ENCODE results near the gene ATG5.

ATG5 gene

DNA sequence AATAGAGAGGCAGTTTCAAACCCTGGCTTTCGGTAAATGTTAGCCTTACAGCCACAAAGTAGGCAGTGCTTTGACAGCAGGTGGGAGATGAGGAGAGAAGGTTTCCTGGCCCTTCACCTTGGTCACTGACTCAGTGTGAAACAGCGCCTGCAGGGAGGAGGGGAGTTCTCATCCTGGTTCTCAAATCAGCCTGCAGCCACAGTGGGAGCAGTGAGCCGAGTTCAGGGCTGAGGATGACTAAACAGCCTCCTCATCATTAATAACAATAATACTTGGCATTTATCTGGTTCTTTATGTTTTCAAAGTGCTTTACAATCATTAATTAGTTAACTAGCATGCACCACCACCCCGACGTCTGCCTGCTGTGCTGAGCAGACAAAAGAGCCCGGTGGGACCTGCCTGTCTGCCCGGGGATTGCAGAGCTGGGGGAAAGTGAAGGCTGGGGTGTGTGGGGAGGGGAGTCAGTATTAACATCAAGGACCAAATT is 179.8 kb downstream of the ATG5 start:
- Histone ChIP-seq H3K4me3 (ENCODE audit: low read length) (no peak overlapping the region; the same call in 1 of the 2 replicates), H3K9me3 (ENCODE audit: insufficient read depth, low read depth, low read length) (no peaks in the 10 kb centered on the region), H3K9ac (ENCODE audit: low read depth, low read length) (no peak overlapping the region), H3K36me3 (ENCODE audit: insufficient read depth, low read depth, low read length) (no peaks in the 10 kb centered on the region), H3K27me3 (ENCODE audit: insufficient read depth, low read length) (no peaks in the 10 kb centered on the region), H3K4me1 (ENCODE audit: insufficient read depth, low read length) (peaks cover 14% of the 10 kb centered on the region; the same call in 1 of the 2 replicates), H3K27ac (ENCODE audit: low read length) (no peak overlapping the region)

DNA sequence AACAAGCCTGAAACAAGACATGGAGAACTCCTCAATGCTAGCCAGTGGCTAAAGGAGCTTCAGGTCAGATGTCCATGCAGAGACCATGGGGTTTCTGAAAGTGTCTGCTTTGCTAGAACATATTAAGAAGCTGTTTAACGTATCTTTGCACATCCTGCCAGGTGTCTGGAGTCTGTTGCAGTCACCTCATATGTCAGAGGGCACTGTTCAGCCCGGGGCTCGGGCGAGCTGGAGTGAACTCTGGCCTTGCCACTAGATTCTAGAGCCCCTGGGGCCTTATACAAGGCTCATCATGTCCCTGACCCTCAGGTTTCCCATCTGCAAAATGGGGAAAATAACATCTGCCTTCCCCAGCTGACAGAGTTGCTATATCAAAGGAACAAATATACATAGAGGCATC is 180.4 kb downstream of the ATG5 start:
- Histone ChIP-seq H3K27me3 (ENCODE audit: insufficient read depth, low read length) (no peaks in the 10 kb centered on the region), H3K9me3 (ENCODE audit: insufficient read depth, low read depth, low read length) (no peaks in the 10 kb centered on the region), H3K9ac (ENCODE audit: low read depth, low read length) (no peak overlapping the region), H3K27ac (ENCODE audit: low read length) (no peak overlapping the region), H3K4me3 (ENCODE audit: low read length) (no peak overlapping the region), H3K36me3 (ENCODE audit: insufficient read depth, low read depth, low read length) (no peaks in the 10 kb centered on the region), H3K4me1 (ENCODE audit: insufficient read depth, low read length) (peaks cover 14% of the 10 kb centered on the region; the same call in 1 of the 2 replicates)

DNA sequence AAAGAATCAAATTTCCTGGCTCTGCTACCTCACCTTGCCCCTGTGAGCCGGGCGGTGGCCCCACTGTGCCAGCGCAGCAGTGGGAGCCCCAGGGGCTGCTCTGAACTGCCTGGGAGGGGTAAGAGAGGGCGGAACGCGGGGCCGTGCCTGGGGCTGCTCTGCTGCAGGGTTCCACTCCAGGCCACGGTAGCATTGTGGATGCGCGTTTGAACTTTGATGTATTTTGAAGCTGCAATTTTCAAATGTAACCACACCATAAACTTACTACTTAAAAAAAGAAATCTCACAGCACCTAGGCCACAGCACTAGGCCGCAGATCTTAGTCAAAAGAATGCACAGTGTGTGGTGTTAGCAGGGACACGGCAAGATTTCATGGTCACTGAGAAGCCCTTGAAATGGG is 181.9 kb downstream of the ATG5 start:
- no peaks in the 10 kb centered on the region for H3K9me3 ChIP-seq (ENCODE audit: insufficient read depth, low read depth, low read length)
- no peak overlapping the region for H3K27ac ChIP-seq (ENCODE audit: low read length)
- H3K36me3 ChIP-seq (ENCODE audit: insufficient read depth, low read depth, low read length) = no peaks in the 10 kb centered on the region
- H3K27me3 ChIP-seq (ENCODE audit: insufficient read depth, low read length) = no peaks in the 10 kb centered on the region
- no peak overlapping the region for H3K9ac ChIP-seq (ENCODE audit: low read depth, low read length)
- H3K4me1 ChIP-seq (ENCODE audit: insufficient read depth, low read length) = peaks cover 14% of the 10 kb centered on the region; the same call in 1 of the 2 replicates
- H3K4me3 ChIP-seq (ENCODE audit: low read length) = no peak overlapping the region

DNA sequence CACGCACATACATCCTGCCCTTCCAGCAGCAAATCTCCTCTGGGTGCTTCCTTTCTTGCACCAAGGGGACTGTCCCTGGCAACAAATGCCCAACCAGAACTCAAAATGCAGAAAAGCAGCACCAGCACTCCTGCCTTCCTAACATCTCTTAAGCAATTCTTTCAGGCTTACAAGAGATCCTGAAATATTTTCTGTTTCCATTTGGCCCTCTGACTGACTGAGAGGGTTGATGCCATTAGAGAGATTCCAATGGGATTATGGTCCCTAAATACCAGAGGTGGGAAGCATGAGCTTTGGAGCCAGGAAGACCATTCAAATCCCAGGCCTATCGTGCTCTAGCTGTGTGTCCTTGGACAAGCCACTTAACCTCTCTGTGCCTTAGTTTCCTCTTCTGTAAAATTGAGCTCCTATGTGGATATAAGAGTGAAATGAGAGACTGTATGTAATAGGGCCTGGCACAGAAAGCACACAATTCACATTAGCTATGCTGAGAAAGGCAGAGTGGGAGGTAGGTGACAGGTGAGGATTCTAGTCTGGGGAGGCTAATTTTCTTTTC is 182.6 kb downstream of the ATG5 start:
- Histone ChIP-seq H3K9me3 (ENCODE audit: insufficient read depth, low read depth, low read length) (no peaks in the 10 kb centered on the region), H3K9ac (ENCODE audit: low read depth, low read length) (no peak overlapping the region), H3K4me3 (ENCODE audit: low read length) (no peak overlapping the region), H3K27me3 (ENCODE audit: insufficient read depth, low read length) (no peaks in the 10 kb centered on the region), H3K4me1 (ENCODE audit: insufficient read depth, low read length) (peaks cover 14% of the 10 kb centered on the region; the same call in 1 of the 2 replicates), H3K27ac (ENCODE audit: low read length) (no peak overlapping the region), H3K36me3 (ENCODE audit: insufficient read depth, low read depth, low read length) (no peaks in the 10 kb centered on the region)

DNA sequence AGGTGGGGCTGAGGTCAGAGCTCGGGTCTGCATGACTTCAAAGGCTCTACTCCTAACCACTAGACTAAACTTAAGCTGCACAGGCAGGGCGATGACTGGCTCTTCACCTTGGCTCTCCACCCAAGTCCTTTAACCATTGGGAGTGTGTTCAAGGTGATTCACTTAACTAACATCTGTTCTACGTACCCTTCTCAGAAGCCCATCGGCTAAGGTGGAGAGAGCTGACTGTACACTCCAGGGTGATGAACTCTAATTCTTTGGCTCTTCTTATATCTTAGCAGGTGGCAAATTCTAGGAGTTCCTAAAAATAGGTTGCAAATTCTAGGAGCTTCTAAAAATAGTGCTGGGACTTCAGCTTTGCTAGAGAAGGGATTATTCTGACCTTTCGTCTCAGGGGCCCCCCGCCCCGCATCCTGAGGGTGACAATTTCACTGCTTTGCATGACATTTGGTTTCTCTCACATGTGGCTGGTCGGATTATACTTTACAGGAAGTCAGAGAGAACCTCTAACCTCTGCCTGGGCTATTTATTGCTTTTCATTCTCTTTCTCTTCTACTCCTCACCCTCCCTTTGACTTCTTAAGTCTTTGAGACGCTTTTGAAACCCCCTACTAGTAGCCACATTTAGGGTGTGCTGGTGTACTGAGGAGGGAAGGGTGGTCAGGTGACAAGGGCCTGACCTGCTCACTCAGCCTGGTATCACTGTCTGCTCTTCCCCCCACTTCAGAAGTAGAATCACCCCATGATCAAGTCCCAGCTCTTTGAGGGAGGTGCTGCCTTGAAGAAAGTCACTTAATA is 183.9 kb downstream of the ATG5 start:
- Histone ChIP-seq H3K4me1 (ENCODE audit: insufficient read depth, low read length) (peaks cover 14% of the 10 kb centered on the region; the same call in 1 of the 2 replicates), H3K27me3 (ENCODE audit: insufficient read depth, low read length) (no peaks in the 10 kb centered on the region), H3K4me3 (ENCODE audit: low read length) (no peak overlapping the region), H3K27ac (ENCODE audit: low read length) (no peak overlapping the region), H3K9me3 (ENCODE audit: insufficient read depth, low read depth, low read length) (no peaks in the 10 kb centered on the region), H3K36me3 (ENCODE audit: insufficient read depth, low read depth, low read length) (no peaks in the 10 kb centered on the region), H3K9ac (ENCODE audit: low read depth, low read length) (no peak overlapping the region)

DNA sequence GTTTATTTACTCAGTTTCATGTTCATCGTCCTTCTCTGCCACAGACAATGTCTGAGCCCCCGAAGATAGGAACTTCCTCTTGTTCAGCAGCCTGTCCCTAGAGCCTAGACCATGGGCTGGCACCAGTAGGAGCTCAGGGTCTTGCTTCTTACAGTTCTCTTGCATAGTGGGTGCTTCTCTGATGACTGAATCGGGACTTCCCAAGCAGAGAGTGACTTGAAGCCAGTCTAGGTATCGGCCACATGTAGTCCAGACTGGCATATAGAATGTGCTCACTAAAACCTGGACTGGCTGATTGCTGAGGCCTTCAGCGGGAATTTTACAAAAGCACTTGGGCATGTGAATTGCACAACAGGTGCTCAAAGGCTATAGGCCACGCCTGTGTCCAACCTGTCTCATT is 187.4 kb downstream of the ATG5 start:
- Histone ChIP-seq H3K4me3 (ENCODE audit: low read length) (no peak overlapping the region), H3K9ac (ENCODE audit: low read depth, low read length) (no peak overlapping the region), H3K27ac (ENCODE audit: low read length) (no peak overlapping the region)

DNA sequence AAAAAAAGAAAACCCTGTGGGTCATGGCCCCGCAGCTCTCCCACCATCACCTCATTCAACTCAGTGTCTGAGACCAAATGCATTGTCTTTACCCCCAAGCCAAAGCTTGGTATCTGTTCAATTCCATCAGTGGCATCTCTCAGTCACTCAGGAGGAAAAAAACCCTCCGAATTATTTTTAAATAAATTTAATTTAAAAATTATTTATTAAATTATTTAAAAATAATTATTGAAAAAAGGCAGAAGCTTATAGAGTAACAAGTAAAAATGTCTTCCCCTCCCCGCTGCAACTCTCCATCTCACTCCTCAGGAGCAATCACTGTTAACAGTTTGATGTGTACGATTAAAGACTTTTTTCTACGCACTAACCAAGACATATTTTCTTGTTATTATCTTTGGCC is 188.7 kb downstream of the ATG5 start:
- no peak overlapping the region for H3K4me3 ChIP-seq (ENCODE audit: low read length)
- no peaks in the 10 kb centered on the region for H3K27me3 ChIP-seq (ENCODE audit: insufficient read depth, low read length)
- no peak overlapping the region for H3K27ac ChIP-seq (ENCODE audit: low read length)
- no peak overlapping the region for H3K9ac ChIP-seq (ENCODE audit: low read depth, low read length)
- no peaks in the 10 kb centered on the region for H3K36me3 ChIP-seq (ENCODE audit: insufficient read depth, low read depth, low read length)
- no peaks in the 10 kb centered on the region for H3K9me3 ChIP-seq (ENCODE audit: insufficient read depth, low read depth, low read length)
- H3K4me1 ChIP-seq (ENCODE audit: insufficient read depth, low read length) = no peaks in the 10 kb centered on the region

More for the DNA sequence above, 187.4 kb downstream of the ATG5 start:
- Histone ChIP-seq H3K4me1 (ENCODE audit: insufficient read depth, low read length) (0 out of 2 replicates have a peak, but pooled peaks cover 10% of the 10 kb centered on the region), H3K36me3 (ENCODE audit: insufficient read depth, low read depth, low read length) (no peaks in the 10 kb centered on the region), H3K9me3 (ENCODE audit: insufficient read depth, low read depth, low read length) (no peaks in the 10 kb centered on the region), H3K27me3 (ENCODE audit: insufficient read depth, low read length) (no peaks in the 10 kb centered on the region)

DNA sequence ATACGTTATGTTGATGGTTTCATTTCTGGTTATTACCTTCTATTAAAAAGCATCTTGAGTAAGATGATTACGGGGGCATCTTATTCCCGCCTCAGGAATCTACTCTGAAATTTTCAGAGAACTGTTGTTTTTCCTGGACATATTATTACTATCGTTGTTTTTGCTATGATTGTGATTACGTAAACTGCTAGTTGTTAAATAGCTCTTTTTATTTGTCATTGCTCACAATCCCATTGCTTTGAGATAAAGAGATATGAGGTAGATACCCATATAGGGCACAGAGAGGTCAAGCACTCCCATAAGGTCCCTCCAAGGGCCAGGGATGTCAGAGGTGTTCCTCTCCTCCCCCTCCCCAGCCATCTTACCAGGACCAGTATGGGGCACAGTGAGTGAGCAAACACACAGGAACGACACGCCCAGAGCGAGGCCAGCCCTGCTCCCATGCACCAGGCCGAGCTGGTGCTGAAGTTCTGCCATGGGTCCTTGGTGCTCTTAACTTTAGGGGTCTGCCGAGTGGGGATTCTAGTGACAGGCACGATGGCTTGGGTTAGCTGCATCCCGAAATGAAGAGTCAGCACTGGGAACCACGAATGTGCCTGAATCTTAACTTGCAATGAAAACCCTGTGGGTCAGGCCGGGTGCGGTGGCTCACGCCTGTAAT is 189.5 kb downstream of the ATG5 start:
- no peaks in the 10 kb centered on the region for H3K9me3 ChIP-seq (ENCODE audit: insufficient read depth, low read depth, low read length)
- no peaks in the 10 kb centered on the region for H3K36me3 ChIP-seq (ENCODE audit: insufficient read depth, low read depth, low read length)
- no peaks in the 10 kb centered on the region for H3K27me3 ChIP-seq (ENCODE audit: insufficient read depth, low read length)
- H3K9ac ChIP-seq (ENCODE audit: low read depth, low read length) = no peak overlapping the region
- no peak overlapping the region for H3K4me3 ChIP-seq (ENCODE audit: low read length)
- no peaks in the 10 kb centered on the region for H3K4me1 ChIP-seq (ENCODE audit: insufficient read depth, low read length)
- no peak overlapping the region for H3K27ac ChIP-seq (ENCODE audit: low read length)

DNA sequence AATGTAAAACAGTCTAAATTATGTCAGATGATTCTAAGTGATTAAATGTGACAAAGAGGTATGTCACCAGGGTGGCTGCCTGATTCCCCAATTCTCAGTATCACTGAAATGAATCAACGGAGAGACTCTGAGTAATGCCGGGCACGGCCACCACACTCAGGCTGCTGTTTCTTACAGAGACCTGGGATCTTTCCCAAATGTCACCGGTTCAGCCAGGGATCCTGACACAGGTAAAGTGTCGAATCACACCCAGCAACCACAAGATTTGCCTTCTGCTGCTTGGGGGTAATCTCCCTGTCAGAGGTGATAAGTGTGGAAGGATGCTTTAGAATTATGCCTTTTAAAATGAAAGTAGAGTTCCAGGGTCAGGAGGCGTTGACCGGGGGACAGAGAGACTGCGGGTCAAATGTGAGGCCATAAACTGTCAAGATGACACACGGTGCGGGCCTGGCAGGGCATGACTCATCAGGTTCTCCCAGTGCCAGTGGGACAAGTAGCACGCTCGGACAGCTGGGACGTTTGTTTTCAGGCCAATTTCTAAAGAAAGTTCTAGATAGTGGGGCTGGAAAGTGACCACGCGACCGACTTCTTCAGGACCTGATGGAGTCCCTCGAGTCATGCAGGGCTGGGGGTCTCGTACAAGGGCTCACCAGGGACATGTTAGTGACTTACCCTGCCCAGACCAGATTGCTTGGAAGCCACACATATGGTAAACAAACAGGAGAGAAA is 190.5 kb downstream of the ATG5 start:
- Histone ChIP-seq H3K9ac (ENCODE audit: low read depth, low read length) (no peak overlapping the region), H3K4me1 (ENCODE audit: insufficient read depth, low read length) (no peaks in the 10 kb centered on the region), H3K4me3 (ENCODE audit: low read length) (no peak overlapping the region), H3K36me3 (ENCODE audit: insufficient read depth, low read depth, low read length) (no peaks in the 10 kb centered on the region), H3K9me3 (ENCODE audit: insufficient read depth, low read depth, low read length) (no peaks in the 10 kb centered on the region), H3K27me3 (ENCODE audit: insufficient read depth, low read length) (no peaks in the 10 kb centered on the region), H3K27ac (ENCODE audit: low read length) (no peak overlapping the region)

Data from iPS-20b (cell line).